K562 (cell line): ENCODE data around the gene FNDC1. TPM values are rescaled to one million over a fixed set of nuclear protein-coding genes. Genes with fewer than 3 reads are reported as not detected.

Experiments
- ATAC-seq: fragments of 200-7000 bp; cut with Tn5 transposase; 3 replicates; pipeline ENCODE4 v1.9.1; 2020; ENCODE audit warnings: moderate library complexity
- BruUV-seq: library from RNA; stranded (reverse); fragments of 400-500 nt; replicated peaks from 2 replicates; lab custom pipeline; 2021; lab: Mats Ljungman, UMichigan
- CTCF ChIA-PET: fragments of 300-600 bp; formaldehyde crosslinking; extraction: SDS; loops from one replicate; lab custom pipeline; 2021; ENCODE audit warnings: low intra/inter-chr PET ratio; lab: Yijun Ruan, JAX
- POLR2A ChIA-PET: fragments of 300-600, 350-650 bp; sonication (Branson Sonifier 250); formaldehyde crosslinking; extraction: SDS; loops from one replicate; lab custom pipeline; 2021; ENCODE audit warnings: antibody characterized with exemption, inconsistent platforms; lab: Yijun Ruan, JAX
- DNase-seq, 4 experiments: peaks; one replicate each; pipeline versions ENCODE4 v3.0.0 to v3.0.0-alpha.2; 2011 to 2018; ENCODE audit warnings: low spot score in 3 of 4, mixed read lengths in 3 of 4; ENCODE audit errors: extremely low read depth in 1 of 4
- FAIRE-seq: peaks from 2 replicates; lab custom pipeline; 2011; peaks lifted over from hg19 to GRCh38; lab: Jason Lieb, UNC
- H2AFZ ChIP-seq: 2 replicates; pipeline ENCODE4 v1.6.0; 2011; ENCODE audit warnings: low read depth, low read length, control low read depth, inconsistent platforms
- H3K27ac ChIP-seq: fragments of 200-600 bp; 3 replicates; pipeline ENCODE4 v1.8.0; 2011; ENCODE audit warnings: low read depth, mild to moderate bottlenecking, control low read depth, inconsistent platforms, low read length, moderate library complexity, mixed read lengths; ENCODE audit errors: extremely low read depth
- H3K27me3 ChIP-seq, 2 experiments: fragments of 300-600 bp in 1 of 2; 2 replicates in 1 of 2; 3 replicates in 1 of 2; pipeline versions ENCODE4 v1.6.0 to v1.8.0; 2011; ENCODE audit warnings: inconsistent platforms in 2 of 2, low read length in 2 of 2, mild to moderate bottlenecking in 1 of 2, mixed read lengths in 1 of 2, moderate library complexity in 1 of 2; ENCODE audit not compliant: control insufficient read depth in 2 of 2, insufficient read depth in 2 of 2
- H3K36me3 ChIP-seq: fragments of 300-600 bp; 3 replicates; pipeline ENCODE4 v1.8.0; 2011; ENCODE audit warnings: mild to moderate bottlenecking, low read length, inconsistent platforms; ENCODE audit not compliant: control insufficient read depth, insufficient read depth
- H3K4me1 ChIP-seq, 2 experiments: fragments of 200-600 bp in 1 of 2; replicated peaks in 1 of 2; 2 replicates in 1 of 2; 3 replicates in 1 of 2; pipeline versions ENCODE4 v1.5.1 to v1.8.0; 2011; ENCODE audit warnings: inconsistent platforms in 2 of 2, low read length in 2 of 2, mild to moderate bottlenecking in 1 of 2, mixed read lengths in 1 of 2, moderate library complexity in 1 of 2; ENCODE audit not compliant: control insufficient read depth in 2 of 2, insufficient read depth in 2 of 2
- H3K4me2 ChIP-seq: 2 replicates; pipeline ENCODE4 v1.6.1; 2011; ENCODE audit warnings: low read length, control low read depth, inconsistent platforms, mixed read lengths; ENCODE audit not compliant: insufficient read depth
- H3K4me3 ChIP-seq: fragments of 200-600 bp; sonication (generic), shearing (Covaris generic); 2 replicates; pipeline ENCODE4 v1.5.1; 2016; ENCODE audit warnings: control low read depth, inconsistent platforms
- H3K79me2 ChIP-seq: fragments of 200-600 bp; 3 replicates; pipeline ENCODE4 v1.8.0; 2011; ENCODE audit warnings: low read length, inconsistent platforms; ENCODE audit not compliant: control insufficient read depth, insufficient read depth
- H3K9ac ChIP-seq, 2 experiments: 2 replicates each; pipeline versions ENCODE4 v1.6.0 to v1.6.1; 2011; ENCODE audit warnings: low read depth in 2 of 2, low read length in 2 of 2, control low read depth in 1 of 2, inconsistent platforms in 1 of 2, mild to moderate bottlenecking in 1 of 2, mixed read lengths in 1 of 2; ENCODE audit not compliant: insufficient read depth in 1 of 2
- H3K9me1 ChIP-seq: one replicate; pipeline ENCODE4 v1.6.0; 2011; ENCODE audit warnings: inconsistent platforms, mild to moderate bottlenecking, low read length, moderate library complexity; ENCODE audit not compliant: control insufficient read depth, insufficient read depth
- H3K9me3 ChIP-seq: replicated peaks from 2 replicates; pipeline ENCODE4 v1.5.1; 2011; ENCODE audit warnings: low read depth, low read length, inconsistent platforms; ENCODE audit not compliant: control insufficient read depth, insufficient read depth
- H4K20me1 ChIP-seq: replicated peaks from 2 replicates; pipeline ENCODE4 v1.6.1; 2011; ENCODE audit warnings: low read length, inconsistent platforms, mixed read lengths; ENCODE audit not compliant: control insufficient read depth, insufficient read depth
- CC2D1A ChIP-seq: fragments of 450-650 bp; IDR thresholded peaks from 2 replicates; pipeline ENCODE4 v1.6.1; 2017; ENCODE audit warnings: mild to moderate bottlenecking
- ETV5 ChIP-seq: sonication (generic); formaldehyde crosslinking; IDR thresholded peaks from 2 replicates; pipeline ENCODE4 v1.4.0; 2020; ENCODE audit warnings: low read depth, mild to moderate bottlenecking, missing genetic modification reagents
- KLF1 ChIP-seq: fragments of 450-650 bp; IDR thresholded peaks from 2 replicates; pipeline ENCODE4 v1.6.1; 2016; ENCODE audit warnings: missing genetic modification characterization, missing compliant biosample characterization
- LARP7 ChIP-seq: fragments of 450-650 bp; IDR thresholded peaks from 2 replicates; pipeline ENCODE4 v1.6.1; 2016
- RBM15 ChIP-seq: fragments of 200-400 bp; formaldehyde crosslinking; IDR thresholded peaks from 2 replicates; pipeline ENCODE4 v1.6.1; 2018; ENCODE audit warnings: mild to moderate bottlenecking, low read length, moderate library complexity; ENCODE audit not compliant: insufficient read depth
- SMARCB1 ChIP-seq: IDR thresholded peaks from 2 replicates; pipeline ENCODE4 v1.6.1; 2011; ENCODE audit warnings: improper control_type of control experiment, low read depth; ENCODE audit not compliant: insufficient read length
- SNAPC5 ChIP-seq: fragments of 250-450 bp; sonication (Bioruptor Pico); IDR thresholded peaks from 2 replicates; pipeline ENCODE4 v1.8.0; 2021; ENCODE audit warnings: moderate library complexity, mild to moderate bottlenecking, inconsistent platforms
- SRSF9 ChIP-seq: fragments of 200-400 bp; formaldehyde crosslinking; IDR thresholded peaks from 2 replicates; pipeline ENCODE4 v1.6.1; 2017; ENCODE audit warnings: low read depth, low read length, borderline replicate concordance
- ZFP36 ChIP-seq: fragments of 150-350 bp; IDR thresholded peaks from 2 replicates; pipeline ENCODE4 v1.6.1; 2018; ENCODE audit warnings: low read length, low read depth; ENCODE audit not compliant: partially characterized antibody
- ZNF431 ChIP-seq: sonication (generic); formaldehyde crosslinking; IDR thresholded peaks from 2 replicates; pipeline ENCODE4 v1.8.0; 2022; ENCODE audit warnings: mild to moderate bottlenecking, missing genetic modification reagents
- ZNF518B ChIP-seq: fragments of 250-450 bp; sonication (Bioruptor Pico); IDR thresholded peaks from 2 replicates; pipeline ENCODE4 v1.5.0; 2021; ENCODE audit warnings: mild to moderate bottlenecking, moderate library complexity
- ZNF780A ChIP-seq: fragments of 250-450 bp; sonication (Bioruptor Pico); IDR thresholded peaks from 2 replicates; pipeline ENCODE4 v1.5.0; 2021; ENCODE audit warnings: mild to moderate bottlenecking
- WGBS: fragments of 100-300 bp; shearing (Covaris generic); methylation state at CpG from one replicate; pipeline ENCODE4 v1.1.6; 2016; ENCODE audit warnings: low coverage, mixed read lengths; ENCODE audit not compliant: insufficient coverage; ENCODE audit errors: missing lambda C conversion rate; 5-methylcytosine and 5-hydroxymethylcytosine counted together
- in situ Hi-C: fragments of 300-500 bp; cut with MboI; formaldehyde crosslinking; loops from 4 replicates; pipeline ENCODE4 v1.15.0; 2018; ENCODE audit warnings: inconsistent platforms, mixed read lengths
- intact Hi-C: fragments of 100-400 bp; cut with micrococcal nuclease; formaldehyde crosslinking; loops from 2 replicates; pipeline ENCODE4 v1.14.2; 2022
- polyA plus RNA-seq, 8 experiments: library from polyadenylated mRNA; depleted of rRNA in 4 of 8; stranded (reverse) in 5 of 8; unstranded in 3 of 8; fragments of >200 nt; fragmentation: Nextera tagmentation in 2 of 8; fragmentation: Illumina TruSeq in 1 of 8; extraction: Ambion mirVana in 2 of 8; extraction: Trizol in 1 of 8; gene quantifications; 2 replicates each; pipeline versions ENCODE4 v1.2.1 to v1.2.3, GENCODE V29; 2011 to 2014; ENCODE audit warnings: inconsistent platforms in 1 of 8, missing spikeins in 1 of 8
- total RNA-seq, 7 experiments: library from RNA; depleted of rRNA in 6 of 7; stranded (reverse); fragments of >200 nt in 6 of 7; fragmentation: Illumina TruSeq in 2 of 7; extraction: Trizol in 2 of 7; gene quantifications; 2 replicates each; pipeline versions ENCODE4 v1.2.1 to v1.2.3, GENCODE V29; 2011 to 2021; ENCODE audit warnings: low replicate concordance in 1 of 7
- TF ChIP-seq, protein P1 (sequence below): sonication (generic); formaldehyde crosslinking; IDR thresholded peaks from 2 replicates; pipeline ENCODE4 v1.8.1; 2022; ENCODE audit warnings: missing genetic modification reagents
- TF ChIP-seq, protein P2 (sequence below): fragments of 150-350 bp; IDR thresholded peaks from 2 replicates; pipeline ENCODE4 v1.6.1; 2014; ENCODE audit warnings: low read depth, mild to moderate bottlenecking, low read length, borderline replicate concordance

Gene FNDC1
- total and polyA plus RNA-seq, 9 of the 15 experiments (the other 6 are each of a cell fraction or from before 2014, with no cell fraction given) = not detected

DNA sequence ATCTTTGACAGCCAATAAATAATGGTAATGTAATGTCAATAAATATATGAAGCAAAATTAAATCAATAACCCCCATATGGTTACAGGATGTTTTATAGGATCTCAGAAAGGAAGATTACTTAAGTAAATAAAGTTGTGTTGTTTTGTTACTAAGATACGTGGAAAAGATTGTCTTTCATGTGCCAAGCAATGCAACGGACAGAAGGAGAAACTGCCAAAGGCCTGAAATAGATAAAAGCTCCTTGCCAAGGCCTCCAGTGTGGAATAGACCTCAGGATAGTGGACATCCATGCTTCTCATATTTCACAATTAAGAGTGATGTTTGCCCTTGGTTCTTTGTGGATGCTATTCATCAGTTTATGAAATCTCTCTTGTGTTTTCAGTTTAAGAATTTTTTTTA, 16.4 kb upstream of the FNDC1 start (continued):
- TF ChIP-seq, protein P1, sequence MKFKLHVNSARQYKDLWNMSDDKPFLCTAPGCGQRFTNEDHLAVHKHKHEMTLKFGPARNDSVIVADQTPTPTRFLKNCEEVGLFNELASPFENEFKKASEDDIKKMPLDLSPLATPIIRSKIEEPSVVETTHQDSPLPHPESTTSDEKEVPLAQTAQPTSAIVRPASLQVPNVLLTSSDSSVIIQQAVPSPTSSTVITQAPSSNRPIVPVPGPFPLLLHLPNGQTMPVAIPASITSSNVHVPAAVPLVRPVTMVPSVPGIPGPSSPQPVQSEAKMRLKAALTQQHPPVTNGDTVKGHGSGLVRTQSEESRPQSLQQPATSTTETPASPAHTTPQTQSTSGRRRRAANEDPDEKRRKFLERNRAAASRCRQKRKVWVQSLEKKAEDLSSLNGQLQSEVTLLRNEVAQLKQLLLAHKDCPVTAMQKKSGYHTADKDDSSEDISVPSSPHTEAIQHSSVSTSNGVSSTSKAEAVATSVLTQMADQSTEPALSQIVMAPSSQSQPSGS = no peak
- TF ChIP-seq SRSF9 (no peak), ZNF518B (CRISPR knock-in tag) (no peak), RBM15 (no peak)
- TF ChIP-seq, all 486 proteins: peak for 0

- Histone ChIP-seq H3K27ac (no peak overlapping the region), H3K9me3 (no peaks in the 10 kb centered on the region), H2AFZ (no peak overlapping the region), H3K9me1 (no peaks in the 10 kb centered on the region), H3K79me2 (no peaks in the 10 kb centered on the region), H3K4me3 (no peak overlapping the region), H3K9ac (no peak overlapping the region), H3K4me1 (no peaks in the 10 kb centered on the region), H4K20me1 (no peaks in the 10 kb centered on the region), H3K4me2 (no peak overlapping the region), H3K27me3 (no peaks in the 10 kb centered on the region; a peak in 1 of 5 replicates), H3K36me3 (no peaks in the 10 kb centered on the region)
- DNase-seq = no peak
- no peak for ATAC-seq
- WGBS = 0% methylated on average over 2 of the region's 2 CpGs
- in situ Hi-C loops (no loop called here), intact Hi-C loops (no loop called here)
- FAIRE-seq = no peak
- BruUV-seq = no TSS peak
- ChIA-PET CTCF (no interaction called here), POLR2A (no interaction called here)
- TF ChIP-seq ZNF780A (no peak), CC2D1A (no peak), LARP7 (no peak), ZFP36 (no peak), SMARCB1 (no peak), KLF1 (tag) (no peak), ZNF431 (CRISPR knock-in tag) (no peak), ETV5 (no peak), SNAPC5 (CRISPR knock-in tag) (no peak)
- TF ChIP-seq, protein P2, sequence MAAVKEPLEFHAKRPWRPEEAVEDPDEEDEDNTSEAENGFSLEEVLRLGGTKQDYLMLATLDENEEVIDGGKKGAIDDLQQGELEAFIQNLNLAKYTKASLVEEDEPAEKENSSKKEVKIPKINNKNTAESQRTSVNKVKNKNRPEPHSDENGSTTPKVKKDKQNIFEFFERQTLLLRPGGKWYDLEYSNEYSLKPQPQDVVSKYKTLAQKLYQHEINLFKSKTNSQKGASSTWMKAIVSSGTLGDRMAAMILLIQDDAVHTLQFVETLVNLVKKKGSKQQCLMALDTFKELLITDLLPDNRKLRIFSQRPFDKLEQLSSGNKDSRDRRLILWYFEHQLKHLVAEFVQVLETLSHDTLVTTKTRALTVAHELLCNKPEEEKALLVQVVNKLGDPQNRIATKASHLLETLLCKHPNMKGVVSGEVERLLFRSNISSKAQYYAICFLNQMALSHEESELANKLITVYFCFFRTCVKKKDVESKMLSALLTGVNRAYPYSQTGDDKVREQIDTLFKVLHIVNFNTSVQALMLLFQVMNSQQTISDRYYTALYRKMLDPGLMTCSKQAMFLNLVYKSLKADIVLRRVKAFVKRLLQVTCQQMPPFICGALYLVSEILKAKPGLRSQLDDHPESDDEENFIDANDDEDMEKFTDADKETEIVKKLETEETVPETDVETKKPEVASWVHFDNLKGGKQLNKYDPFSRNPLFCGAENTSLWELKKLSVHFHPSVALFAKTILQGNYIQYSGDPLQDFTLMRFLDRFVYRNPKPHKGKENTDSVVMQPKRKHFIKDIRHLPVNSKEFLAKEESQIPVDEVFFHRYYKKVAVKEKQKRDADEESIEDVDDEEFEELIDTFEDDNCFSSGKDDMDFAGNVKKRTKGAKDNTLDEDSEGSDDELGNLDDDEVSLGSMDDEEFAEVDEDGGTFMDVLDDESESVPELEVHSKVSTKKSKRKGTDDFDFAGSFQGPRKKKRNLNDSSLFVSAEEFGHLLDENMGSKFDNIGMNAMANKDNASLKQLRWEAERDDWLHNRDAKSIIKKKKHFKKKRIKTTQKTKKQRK = no peak
Observed at GRCh38 chr6:159155679-159156078, 13.5 kb upstream of the FNDC1 start.
